HepG2 (cell line): Measurements from ENCODE around the gene ELK1. TPM values are rescaled to one million over a fixed set of nuclear protein-coding genes. Genes with fewer than 3 reads are reported as not detected.

ENCODE experiments used
- ATF2 ChIP-seq: sonication (generic); formaldehyde crosslinking; IDR thresholded peaks from 2 replicates; pipeline ENCODE4 v1.4.0; 2020; ENCODE audit warnings: missing genetic modification reagents
- ELF3 ChIP-seq: IDR thresholded peaks from 2 replicates; pipeline ENCODE4 v1.6.1; 2016; ENCODE audit warnings: missing genetic modification reagents, missing compliant biosample characterization
- GATA4 ChIP-seq: sonication (generic); IDR thresholded peaks from 2 replicates; pipeline ENCODE4 v1.6.1; 2016; ENCODE audit warnings: antibody characterized with exemption, low read depth, borderline replicate concordance
- GLMP ChIP-seq: sonication (generic); formaldehyde crosslinking; IDR thresholded peaks from 2 replicates; pipeline ENCODE4 v1.9.0; 2021; ENCODE audit warnings: missing genetic modification reagents, mild to moderate bottlenecking, borderline replicate concordance
- NFE2 ChIP-seq: sonication (generic); formaldehyde crosslinking; IDR thresholded peaks from 2 replicates; pipeline ENCODE4 v1.4.0; 2020; ENCODE audit warnings: missing genetic modification reagents
- SAFB2 ChIP-seq: sonication (generic); formaldehyde crosslinking; IDR thresholded peaks from 2 replicates; pipeline ENCODE4 v1.5.1; 2020; ENCODE audit warnings: missing genetic modification reagents, low read depth, mild to moderate bottlenecking, borderline replicate concordance
- SRSF9 ChIP-seq: fragments of 200-400 bp; formaldehyde crosslinking; IDR thresholded peaks from 2 replicates; pipeline ENCODE4 v1.6.1; 2018; ENCODE audit warnings: borderline replicate concordance, mild to moderate bottlenecking, low read depth, low read length; ENCODE audit not compliant: insufficient read depth, poor library complexity, severe bottlenecking
- WIZ ChIP-seq: sonication (generic); formaldehyde crosslinking; IDR thresholded peaks from 2 replicates; pipeline ENCODE4 v1.5.1; 2020; ENCODE audit warnings: mild to moderate bottlenecking, missing genetic modification reagents
- ZNF383 ChIP-seq: sonication (generic); formaldehyde crosslinking; IDR thresholded peaks from 2 replicates; pipeline ENCODE4 v1.4.0; 2020; ENCODE audit warnings: missing genetic modification reagents, mild to moderate bottlenecking, borderline replicate concordance
- ZNF597 ChIP-seq: sonication (generic); formaldehyde crosslinking; IDR thresholded peaks from 2 replicates; pipeline ENCODE4 v1.5.0; 2020; ENCODE audit warnings: missing genetic modification reagents
- ZNF629 ChIP-seq: sonication (generic); formaldehyde crosslinking; conservative IDR thresholded peaks from 2 replicates; pipeline ENCODE4 v1.5.0; 2020; ENCODE audit warnings: missing genetic modification reagents
- polyA plus RNA-seq, 8 experiments: library from polyadenylated mRNA; depleted of rRNA in 3 of 8; stranded (reverse) in 7 of 8; unstranded in 1 of 8; fragments of >200 nt; fragmentation: Illumina TruSeq in 4 of 8; extraction: Trizol in 4 of 8; gene quantifications; 2 replicates each; pipeline versions ENCODE4 v1.2.1 to v1.2.3, GENCODE V29; 2011 to 2016; ENCODE audit warnings: low read depth in 4 of 8, missing spikeins in 1 of 8, mixed read lengths in 1 of 8; ENCODE audit not compliant: insufficient read depth in 1 of 8
- total RNA-seq, 5 experiments: library from RNA; depleted of rRNA; stranded (reverse); fragments of >200 nt; fragmentation: Illumina TruSeq; extraction: Trizol; gene quantifications; 2 replicates each; pipeline ENCODE4 v1.2.3, GENCODE V29; 2016; ENCODE audit warnings: low read depth in 1 of 5
- TF ChIP-seq, protein P1 (sequence below): IDR thresholded peaks from 2 replicates; pipeline ENCODE4 v1.6.1; 2016; ENCODE audit warnings: mild to moderate bottlenecking
- TF ChIP-seq, protein P2 (sequence below): sonication (generic); formaldehyde crosslinking; IDR thresholded peaks from 2 replicates; pipeline ENCODE4 v1.5.1; 2020; ENCODE audit warnings: mild to moderate bottlenecking, missing genetic modification reagents, moderate library complexity
- TF ChIP-seq, protein P3 (sequence below): sonication (generic); formaldehyde crosslinking; IDR thresholded peaks from 2 replicates; pipeline ENCODE4 v1.4.0; 2020; ENCODE audit warnings: low read depth, missing genetic modification reagents

Gene ELK1
- total and polyA plus RNA-seq, 2 of the 13 experiments (the other 11 are each of a cell fraction or from before 2014, with no cell fraction given) = 4.3 to 7.2 TPM

- TF ChIP-seq NFE2 (CRISPR knock-in tag) (no peak), ZNF383 (CRISPR knock-in tag) (no peak), GLMP (CRISPR knock-in tag) (no peak), ELF3 (no peak), GATA4 (no peak), SAFB2 (no peak), ATF2 (CRISPR knock-in tag) (peak; percentile 90), ZNF629 (peak; percentile 72), WIZ (CRISPR knock-in tag) (peak; percentile 76; the same call in 1 of the 2 replicates), SRSF9 (no peak), ZNF597 (CRISPR knock-in tag) (no peak)
- TF ChIP-seq, protein P1, sequence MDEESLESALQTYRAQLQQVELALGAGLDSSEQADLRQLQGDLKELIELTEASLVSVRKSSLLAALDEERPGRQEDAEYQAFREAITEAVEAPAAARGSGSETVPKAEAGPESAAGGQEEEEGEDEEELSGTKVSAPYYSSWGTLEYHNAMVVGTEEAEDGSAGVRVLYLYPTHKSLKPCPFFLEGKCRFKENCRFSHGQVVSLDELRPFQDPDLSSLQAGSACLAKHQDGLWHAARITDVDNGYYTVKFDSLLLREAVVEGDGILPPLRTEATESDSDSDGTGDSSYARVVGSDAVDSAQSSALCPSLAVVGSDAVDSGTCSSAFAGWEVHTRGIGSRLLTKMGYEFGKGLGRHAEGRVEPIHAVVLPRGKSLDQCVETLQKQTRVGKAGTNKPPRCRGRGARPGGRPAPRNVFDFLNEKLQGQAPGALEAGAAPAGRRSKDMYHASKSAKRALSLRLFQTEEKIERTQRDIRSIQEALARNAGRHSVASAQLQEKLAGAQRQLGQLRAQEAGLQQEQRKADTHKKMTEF (CRISPR knock-in tag) = peak; percentile 43; the same call in 1 of the 2 replicates
- TF ChIP-seq, protein P2, sequence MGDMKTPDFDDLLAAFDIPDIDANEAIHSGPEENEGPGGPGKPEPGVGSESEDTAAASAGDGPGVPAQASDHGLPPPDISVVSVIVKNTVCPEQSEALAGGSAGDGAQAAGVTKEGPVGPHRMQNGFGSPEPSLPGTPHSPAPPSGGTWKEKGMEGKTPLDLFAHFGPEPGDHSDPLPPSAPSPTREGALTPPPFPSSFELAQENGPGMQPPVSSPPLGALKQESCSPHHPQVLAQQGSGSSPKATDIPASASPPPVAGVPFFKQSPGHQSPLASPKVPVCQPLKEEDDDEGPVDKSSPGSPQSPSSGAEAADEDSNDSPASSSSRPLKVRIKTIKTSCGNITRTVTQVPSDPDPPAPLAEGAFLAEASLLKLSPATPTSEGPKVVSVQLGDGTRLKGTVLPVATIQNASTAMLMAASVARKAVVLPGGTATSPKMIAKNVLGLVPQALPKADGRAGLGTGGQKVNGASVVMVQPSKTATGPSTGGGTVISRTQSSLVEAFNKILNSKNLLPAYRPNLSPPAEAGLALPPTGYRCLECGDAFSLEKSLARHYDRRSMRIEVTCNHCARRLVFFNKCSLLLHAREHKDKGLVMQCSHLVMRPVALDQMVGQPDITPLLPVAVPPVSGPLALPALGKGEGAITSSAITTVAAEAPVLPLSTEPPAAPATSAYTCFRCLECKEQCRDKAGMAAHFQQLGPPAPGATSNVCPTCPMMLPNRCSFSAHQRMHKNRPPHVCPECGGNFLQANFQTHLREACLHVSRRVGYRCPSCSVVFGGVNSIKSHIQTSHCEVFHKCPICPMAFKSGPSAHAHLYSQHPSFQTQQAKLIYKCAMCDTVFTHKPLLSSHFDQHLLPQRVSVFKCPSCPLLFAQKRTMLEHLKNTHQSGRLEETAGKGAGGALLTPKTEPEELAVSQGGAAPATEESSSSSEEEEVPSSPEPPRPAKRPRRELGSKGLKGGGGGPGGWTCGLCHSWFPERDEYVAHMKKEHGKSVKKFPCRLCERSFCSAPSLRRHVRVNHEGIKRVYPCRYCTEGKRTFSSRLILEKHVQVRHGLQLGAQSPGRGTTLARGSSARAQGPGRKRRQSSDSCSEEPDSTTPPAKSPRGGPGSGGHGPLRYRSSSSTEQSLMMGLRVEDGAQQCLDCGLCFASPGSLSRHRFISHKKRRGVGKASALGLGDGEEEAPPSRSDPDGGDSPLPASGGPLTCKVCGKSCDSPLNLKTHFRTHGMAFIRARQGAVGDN = peak; percentile 65
- TF ChIP-seq, protein P3, sequence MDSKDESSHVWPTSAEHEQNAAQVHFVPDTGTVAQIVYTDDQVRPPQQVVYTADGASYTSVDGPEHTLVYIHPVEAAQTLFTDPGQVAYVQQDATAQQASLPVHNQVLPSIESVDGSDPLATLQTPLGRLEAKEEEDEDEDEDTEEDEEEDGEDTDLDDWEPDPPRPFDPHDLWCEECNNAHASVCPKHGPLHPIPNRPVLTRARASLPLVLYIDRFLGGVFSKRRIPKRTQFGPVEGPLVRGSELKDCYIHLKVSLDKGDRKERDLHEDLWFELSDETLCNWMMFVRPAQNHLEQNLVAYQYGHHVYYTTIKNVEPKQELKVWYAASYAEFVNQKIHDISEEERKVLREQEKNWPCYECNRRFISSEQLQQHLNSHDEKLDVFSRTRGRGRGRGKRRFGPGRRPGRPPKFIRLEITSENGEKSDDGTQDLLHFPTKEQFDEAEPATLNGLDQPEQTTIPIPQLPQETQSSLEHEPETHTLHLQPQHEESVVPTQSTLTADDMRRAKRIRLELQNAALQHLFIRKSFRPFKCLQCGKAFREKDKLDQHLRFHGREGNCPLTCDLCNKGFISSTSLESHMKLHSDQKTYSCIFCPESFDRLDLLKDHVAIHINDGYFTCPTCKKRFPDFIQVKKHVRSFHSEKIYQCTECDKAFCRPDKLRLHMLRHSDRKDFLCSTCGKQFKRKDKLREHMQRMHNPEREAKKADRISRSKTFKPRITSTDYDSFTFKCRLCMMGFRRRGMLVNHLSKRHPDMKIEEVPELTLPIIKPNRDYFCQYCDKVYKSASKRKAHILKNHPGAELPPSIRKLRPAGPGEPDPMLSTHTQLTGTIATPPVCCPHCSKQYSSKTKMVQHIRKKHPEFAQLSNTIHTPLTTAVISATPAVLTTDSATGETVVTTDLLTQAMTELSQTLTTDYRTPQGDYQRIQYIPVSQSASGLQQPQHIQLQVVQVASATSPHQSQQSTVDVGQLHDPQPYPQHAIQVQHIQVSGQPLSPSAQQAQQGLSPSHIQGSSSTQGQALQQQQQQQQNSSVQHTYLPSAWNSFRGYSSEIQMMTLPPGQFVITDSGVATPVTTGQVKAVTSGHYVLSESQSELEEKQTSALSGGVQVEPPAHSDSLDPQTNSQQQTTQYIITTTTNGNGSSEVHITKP (CRISPR knock-in tag) = peak; percentile 98
Measured at GRCh38 chrX:47619486-47620302, 30.7 kb downstream of the ELK1 start, which contains the start of gene SYN1 (continued).
